Pancreas (tissue), 10 donors: ENCODE data around the gene NFKBIB. TPM values are rescaled to one million over a fixed set of nuclear protein-coding genes. Genes with fewer than 3 reads are reported as not detected.

Experiments used
- ATAC-seq, 4 donors: fragments of 200-7000 bp; cut with Tn5 transposase; one replicate each; pipeline versions ENCODE4 v1.8.0 to v1.9.1; 2020; ENCODE audit warnings: mild to moderate bottlenecking in 4 of 4, moderate library complexity in 4 of 4
- DNase-seq, 6 donors: peaks; one replicate each; pipeline ENCODE4 v3.0.0-alpha.2; 2020
- FAIRE-seq: peaks from 2 replicates; lab custom pipeline; 2012; peaks lifted over from hg19 to GRCh38; lab: Jason Lieb, UNC
- H3K27ac ChIP-seq, 4 donors: fragments of 200-600 bp; sonication (generic); 1 replicate in 3 of 4; 2 replicates in 1 of 4; pipeline versions ENCODE4 v1.5.0 to v1.8.0; 2020
- H3K27me3 ChIP-seq, 4 donors: fragments of 200-600 bp; one replicate each; pipeline ENCODE4 v1.8.0; 2021
- H3K36me3 ChIP-seq, 3 donors: fragments of 200-600 bp; sonication (generic) in 1 of 3; one replicate each; pipeline versions ENCODE4 v1.5.0 to v1.8.0; 2020 to 2021
- H3K4me1 ChIP-seq, 3 donors: fragments of 200-600 bp; one replicate each; pipeline ENCODE4 v1.8.0; 2021
- H3K4me3 ChIP-seq, 4 donors: fragments of 200-600 bp; sonication (generic) in 2 of 4; one replicate each; pipeline versions ENCODE4 v1.5.0 to v1.8.0; 2020 to 2021
- H3K9me3 ChIP-seq, 4 donors: fragments of 200-600 bp; one replicate each; pipeline ENCODE4 v1.8.0; 2021
- WGBS, 2 donors: extraction: QIAGEN DNeasy Blood & Tissue Kit; methylation state at CpG; one replicate each; pipeline ENCODE4 v1.1.7; 2013; 5-methylcytosine and 5-hydroxymethylcytosine counted together
- intact Hi-C, 3 donors: fragments of 100-400 bp; cut with DNase I; formaldehyde crosslinking; loops; one replicate each; pipeline versions ENCODE4 v1.11.1 to v1.14.2; 2022
- polyA plus RNA-seq, 2 donors: library from polyadenylated mRNA; stranded (reverse); fragments of 200-250 nt; gene quantifications; one replicate each; pipeline ENCODE4 v1.2.3, GENCODE V29; 2013
- total RNA-seq, 6 donors: library from RNA; stranded (reverse); fragmentation: NEBNext Ultra II Directional in 4 of 6; extraction: Animal tissue kit (Norgen Biotek cat#: 25700) in 4 of 6; gene quantifications; one replicate each; pipeline versions ENCODE4 v1.2.1 to v1.2.4, GENCODE V29; 2021 to 2023
- TF ChIP-seq, protein P1 (sequence below), 4 donors: fragments of 200-600 bp; sonication (generic) in 3 of 4; IDR thresholded peaks; one replicate each; pipeline versions ENCODE4 v1.5.0 to v1.8.0; 2021; ENCODE audit warnings: antibody characterized with exemption in 4 of 4
- donor health status: healthy with polysubstance abuse.
- donor health status: DM: no; HTN: no; CAD: no; lungs with moderate emphysema.
- donor health status: DM: no; HTN: no; CAD: no.
- donor health status: control.
- donor health status: control.
- donor health status: Bipolar disorder and iron deficiency.
- donor health status: DM: yes; HTN: yes; CAD: no.
- donor health status: DM: no; HTN: no; CAD: no.
- donor health status: DM: no; HTN: no; CAD: no.
- donor health status: DM: yes; HTN: yes; CAD: no.

The NFKBIB gene
- total and polyA plus RNA-seq, 8 donors, result 6.8 to 26.8 (median 10.8) TPM

DNA sequence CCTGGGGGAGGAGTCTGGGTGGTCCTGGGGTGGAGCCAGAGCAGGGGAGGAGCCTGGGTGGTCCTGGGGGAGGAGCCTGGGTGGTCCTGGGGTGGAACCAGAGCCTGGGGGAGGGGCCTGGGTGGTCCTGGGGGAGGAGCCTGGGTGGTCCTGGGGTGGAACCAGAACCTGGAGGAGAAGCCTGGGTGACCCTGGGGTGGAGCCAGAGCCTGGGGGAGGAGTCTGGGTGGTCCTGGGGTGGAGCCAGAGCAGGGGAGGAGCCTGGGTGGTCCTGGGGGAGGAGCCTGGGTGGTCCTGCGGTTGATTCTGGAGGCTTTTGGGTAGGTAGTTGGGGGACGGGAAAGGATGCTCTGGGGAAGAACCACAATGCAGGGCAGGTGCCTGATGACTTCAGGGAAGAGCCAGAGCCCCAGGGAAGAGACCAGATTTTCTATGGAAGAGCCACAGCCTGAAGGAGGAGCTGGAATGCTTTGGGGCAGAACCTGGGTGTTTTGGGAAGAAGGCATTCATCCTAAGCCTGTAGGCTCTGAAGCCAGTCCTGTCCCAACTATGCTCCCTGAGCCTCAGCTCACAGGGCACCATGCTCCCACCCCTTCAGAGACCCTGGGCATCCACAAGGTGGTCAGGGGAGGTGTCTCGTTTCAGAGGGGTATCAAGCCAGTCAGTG, 45.9 kb downstream of the NFKBIB start:
- WGBS, 2 donors, result 88 to 95% methylated on average over 3 of the region's 3 CpGs
- DNase-seq, result no peak

DNA sequence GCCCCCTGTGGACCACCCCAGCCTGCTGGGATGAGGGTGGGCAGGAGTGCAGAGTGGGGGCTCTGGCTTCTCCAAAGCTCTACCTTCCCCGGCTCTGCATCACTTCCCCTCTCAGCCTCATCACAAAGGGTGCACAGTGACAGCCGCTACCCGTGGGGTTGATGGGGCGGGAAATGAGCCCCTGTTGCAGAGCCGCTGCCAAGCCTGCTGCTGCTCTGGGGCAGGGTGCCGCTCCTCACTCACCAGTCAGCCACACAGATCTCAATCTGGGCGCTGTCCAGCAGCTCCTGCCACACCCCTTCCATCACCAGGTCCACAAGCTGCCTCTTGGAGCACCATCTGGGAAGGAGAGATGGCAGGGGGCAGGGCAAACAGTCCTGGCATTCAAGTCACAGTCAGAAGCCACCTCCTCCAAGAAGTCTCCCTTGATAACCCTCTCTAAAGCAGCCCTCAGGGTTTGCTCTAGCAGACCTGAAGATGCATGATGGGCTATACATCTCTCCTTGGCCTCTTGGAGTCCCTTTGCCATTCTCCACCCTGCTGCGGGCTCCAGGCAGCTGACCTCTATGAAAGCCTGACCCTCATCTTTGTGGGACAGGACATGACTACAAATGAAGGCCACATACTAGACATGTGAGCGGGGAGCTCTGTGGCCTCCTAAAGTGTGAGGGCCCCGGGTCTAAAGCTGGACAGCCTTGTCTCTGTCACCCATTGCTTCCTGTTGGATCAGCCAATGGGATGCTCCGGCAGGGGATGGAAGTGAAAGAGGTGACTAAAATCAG, 46.7 kb downstream of the NFKBIB start:
- intact Hi-C loops, result no loop called here
- Histone ChIP-seq H3K36me3 (no peaks in the 10 kb centered on the region), H3K27ac (no peak overlapping the region), H3K27me3 (no peaks in the 10 kb centered on the region), H3K4me1 (peaks cover 0 to 7% (median 0%) of the 10 kb centered on the region in 3 donors), H3K9me3 (no peaks in the 10 kb centered on the region), H3K4me3 (no peak overlapping the region)
- ATAC-seq (no peak), DNase-seq (no peak), FAIRE-seq (no peak)
- TF ChIP-seq, protein P1, sequence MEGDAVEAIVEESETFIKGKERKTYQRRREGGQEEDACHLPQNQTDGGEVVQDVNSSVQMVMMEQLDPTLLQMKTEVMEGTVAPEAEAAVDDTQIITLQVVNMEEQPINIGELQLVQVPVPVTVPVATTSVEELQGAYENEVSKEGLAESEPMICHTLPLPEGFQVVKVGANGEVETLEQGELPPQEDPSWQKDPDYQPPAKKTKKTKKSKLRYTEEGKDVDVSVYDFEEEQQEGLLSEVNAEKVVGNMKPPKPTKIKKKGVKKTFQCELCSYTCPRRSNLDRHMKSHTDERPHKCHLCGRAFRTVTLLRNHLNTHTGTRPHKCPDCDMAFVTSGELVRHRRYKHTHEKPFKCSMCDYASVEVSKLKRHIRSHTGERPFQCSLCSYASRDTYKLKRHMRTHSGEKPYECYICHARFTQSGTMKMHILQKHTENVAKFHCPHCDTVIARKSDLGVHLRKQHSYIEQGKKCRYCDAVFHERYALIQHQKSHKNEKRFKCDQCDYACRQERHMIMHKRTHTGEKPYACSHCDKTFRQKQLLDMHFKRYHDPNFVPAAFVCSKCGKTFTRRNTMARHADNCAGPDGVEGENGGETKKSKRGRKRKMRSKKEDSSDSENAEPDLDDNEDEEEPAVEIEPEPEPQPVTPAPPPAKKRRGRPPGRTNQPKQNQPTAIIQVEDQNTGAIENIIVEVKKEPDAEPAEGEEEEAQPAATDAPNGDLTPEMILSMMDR (IDR thresholded peaks at IDR 0.05), result no peak
- 89 to 94% methylated on average over 11 of the region's 11 CpGs for WGBS, 2 donors

More for the DNA sequence above, 45.9 kb downstream of the NFKBIB start:
- peaks cover 0 to 7% (median 0%) of the 10 kb centered on the region in 3 donors for H3K4me1 ChIP-seq
- no peak for ATAC-seq
- TF ChIP-seq, protein P1 (IDR thresholded peaks at IDR 0.05), result no peak
- FAIRE-seq, result no peak
- H3K36me3 ChIP-seq, result no peaks in the 10 kb centered on the region
- H3K27ac ChIP-seq, result no peak overlapping the region
- no peaks in the 10 kb centered on the region for H3K9me3 ChIP-seq
- H3K27me3 ChIP-seq, result no peaks in the 10 kb centered on the region
- H3K4me3 ChIP-seq, result no peak overlapping the region
- intact Hi-C loops, result no loop called here

DNA sequence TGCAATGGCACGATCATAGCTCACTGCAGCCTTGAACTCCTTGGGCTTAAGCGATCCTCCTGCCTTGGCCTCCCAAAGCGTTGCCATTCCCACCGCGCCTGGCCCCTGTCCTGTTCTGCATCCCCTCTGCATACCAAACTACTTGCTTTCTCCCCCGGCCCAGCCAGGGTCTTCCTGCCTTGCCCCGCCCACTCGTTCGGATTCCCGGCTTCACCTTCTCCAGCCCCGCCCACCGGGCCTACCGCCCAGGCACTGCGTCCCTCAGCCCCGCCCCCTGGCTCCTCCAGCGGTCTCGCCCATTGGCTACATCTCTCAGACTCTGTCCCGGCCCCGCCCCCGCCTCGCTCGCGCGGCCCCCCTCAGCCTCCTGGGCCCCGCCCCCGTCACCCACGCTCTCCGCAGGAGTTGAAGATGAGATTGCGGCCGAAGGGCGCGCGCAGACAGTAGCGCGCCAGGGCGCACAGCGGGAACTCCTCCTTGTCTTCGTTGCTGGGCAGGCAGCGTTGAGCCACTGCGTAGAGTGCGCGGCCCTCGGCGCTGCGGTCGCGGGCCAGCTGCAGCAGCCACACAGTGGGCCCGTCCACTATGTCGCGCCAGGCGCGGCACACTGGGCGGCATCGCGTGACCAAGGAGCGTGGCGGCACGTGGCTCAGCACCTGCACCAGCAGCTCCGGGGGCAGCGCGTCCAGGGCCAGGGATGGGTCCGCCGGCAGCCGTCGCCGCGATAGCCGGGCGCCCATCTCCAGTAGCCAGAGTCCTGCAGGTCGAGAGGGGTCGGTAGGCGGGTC, 50.0 kb downstream of the NFKBIB start:
- TF ChIP-seq, protein P1 (IDR thresholded peaks at IDR 0.05), result no peak
- DNase-seq (peak; percentile 81 to 92 (median 88)), ATAC-seq (peak; percentile 81 to 95 (median 92)), FAIRE-seq (no peak)
- H3K9me3 ChIP-seq, result no peaks in the 10 kb centered on the region
- 8 to 13% methylated on average over 67 to 72 of the region's 72 CpGs for WGBS, 2 donors
- peak overlapping the region in 3 of 4 donors; percentile 15 to 45 (median 27) for H3K4me3 ChIP-seq
- no peaks in the 10 kb centered on the region for H3K36me3 ChIP-seq
- no peak overlapping the region for H3K27ac ChIP-seq
- intact Hi-C loops, result no loop called here
- no peaks in the 10 kb centered on the region for H3K27me3 ChIP-seq
- H3K4me1 ChIP-seq, result peaks cover 0 to 11% (median 0%) of the 10 kb centered on the region in 3 donors

DNA sequence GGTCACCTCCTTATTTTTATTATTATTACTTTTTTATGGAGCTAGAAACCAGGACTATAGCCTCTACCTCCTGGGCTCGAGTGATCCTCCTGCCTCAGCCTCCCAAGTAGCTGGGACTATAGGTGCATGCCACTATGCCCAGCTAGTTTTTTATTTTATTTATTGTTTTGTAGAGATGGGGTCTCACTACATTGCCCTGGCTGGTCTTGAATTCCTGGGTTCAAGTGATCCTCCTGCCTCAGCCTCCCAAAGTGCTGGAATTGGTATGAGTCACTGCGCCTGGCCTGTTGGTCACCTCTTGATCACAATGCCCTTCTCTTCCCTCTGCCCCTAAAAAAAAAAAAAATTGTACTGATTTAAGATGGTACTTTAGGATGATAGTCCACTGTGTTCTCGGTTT, 51.4 kb downstream of the NFKBIB start:
- H3K36me3 ChIP-seq, result no peaks in the 10 kb centered on the region

More for the DNA sequence above, 51.4 kb downstream of the NFKBIB start:
- no peak overlapping the region for H3K27ac ChIP-seq
- 64 to 80% methylated on average over 3 of the region's 3 CpGs for WGBS, 2 donors
- TF ChIP-seq, protein P1 (IDR thresholded peaks at IDR 0.05), result no peak
- no peaks in the 10 kb centered on the region for H3K9me3 ChIP-seq
- FAIRE-seq, result no peak
- ATAC-seq, result no peak
- no peaks in the 10 kb centered on the region for H3K27me3 ChIP-seq
- intact Hi-C loops, result no loop called here
- H3K4me3 ChIP-seq, result no peak overlapping the region
- peaks cover 0 to 11% (median 0%) of the 10 kb centered on the region in 3 donors for H3K4me1 ChIP-seq
- no peak for DNase-seq
